ENCODE results near the gene CAPN9.

The CAPN9 gene

GRCh38 chr1:230819976-230820375 lies 72.8 kb downstream of the CAPN9 start:
- no peak for TF ChIP-seq ZFX (IDR thresholded peaks at IDR 0.05; ENCODE audit: borderline replicate concordance)
- TF ChIP-seq, protein P1, sequence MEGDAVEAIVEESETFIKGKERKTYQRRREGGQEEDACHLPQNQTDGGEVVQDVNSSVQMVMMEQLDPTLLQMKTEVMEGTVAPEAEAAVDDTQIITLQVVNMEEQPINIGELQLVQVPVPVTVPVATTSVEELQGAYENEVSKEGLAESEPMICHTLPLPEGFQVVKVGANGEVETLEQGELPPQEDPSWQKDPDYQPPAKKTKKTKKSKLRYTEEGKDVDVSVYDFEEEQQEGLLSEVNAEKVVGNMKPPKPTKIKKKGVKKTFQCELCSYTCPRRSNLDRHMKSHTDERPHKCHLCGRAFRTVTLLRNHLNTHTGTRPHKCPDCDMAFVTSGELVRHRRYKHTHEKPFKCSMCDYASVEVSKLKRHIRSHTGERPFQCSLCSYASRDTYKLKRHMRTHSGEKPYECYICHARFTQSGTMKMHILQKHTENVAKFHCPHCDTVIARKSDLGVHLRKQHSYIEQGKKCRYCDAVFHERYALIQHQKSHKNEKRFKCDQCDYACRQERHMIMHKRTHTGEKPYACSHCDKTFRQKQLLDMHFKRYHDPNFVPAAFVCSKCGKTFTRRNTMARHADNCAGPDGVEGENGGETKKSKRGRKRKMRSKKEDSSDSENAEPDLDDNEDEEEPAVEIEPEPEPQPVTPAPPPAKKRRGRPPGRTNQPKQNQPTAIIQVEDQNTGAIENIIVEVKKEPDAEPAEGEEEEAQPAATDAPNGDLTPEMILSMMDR (IDR thresholded peaks at IDR 0.05): no peak
- no peak overlapping the region for H3K27ac ChIP-seq

- TF ChIP-seq, protein P1 (IDR thresholded peaks at IDR 0.05): no peak
- TF ChIP-seq ZFX (IDR thresholded peaks at IDR 0.05; ENCODE audit: borderline replicate concordance): no peak
- H3K27ac ChIP-seq: no peak overlapping the region
These were observed 73.4 kb downstream of the CAPN9 start for GRCh38 chr1:230820568-230820967.

DNA sequence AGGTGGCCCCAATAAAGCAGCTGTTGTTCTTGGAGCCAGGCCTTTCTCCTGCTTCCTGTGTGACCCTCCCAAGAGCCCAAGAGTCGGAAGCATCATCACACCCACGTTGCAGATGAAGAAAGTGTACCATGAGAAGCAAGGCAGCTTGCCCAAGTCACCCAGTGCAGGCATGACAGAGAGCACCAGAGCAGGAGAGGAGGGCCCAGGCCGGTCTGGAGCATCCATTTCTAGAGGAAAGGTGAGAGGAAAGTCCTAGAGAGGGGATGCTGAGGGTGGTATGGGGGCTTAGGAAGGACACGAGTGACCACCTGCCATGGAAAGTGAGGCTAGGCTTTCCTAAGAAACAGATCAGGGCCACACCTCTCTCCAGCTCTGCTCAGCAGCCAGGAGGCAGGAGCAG lies 74.2 kb downstream of the CAPN9 start:
- TF ChIP-seq, protein P1 (IDR thresholded peaks at IDR 0.05): no peak
- H3K27ac ChIP-seq: no peak overlapping the region

DNA sequence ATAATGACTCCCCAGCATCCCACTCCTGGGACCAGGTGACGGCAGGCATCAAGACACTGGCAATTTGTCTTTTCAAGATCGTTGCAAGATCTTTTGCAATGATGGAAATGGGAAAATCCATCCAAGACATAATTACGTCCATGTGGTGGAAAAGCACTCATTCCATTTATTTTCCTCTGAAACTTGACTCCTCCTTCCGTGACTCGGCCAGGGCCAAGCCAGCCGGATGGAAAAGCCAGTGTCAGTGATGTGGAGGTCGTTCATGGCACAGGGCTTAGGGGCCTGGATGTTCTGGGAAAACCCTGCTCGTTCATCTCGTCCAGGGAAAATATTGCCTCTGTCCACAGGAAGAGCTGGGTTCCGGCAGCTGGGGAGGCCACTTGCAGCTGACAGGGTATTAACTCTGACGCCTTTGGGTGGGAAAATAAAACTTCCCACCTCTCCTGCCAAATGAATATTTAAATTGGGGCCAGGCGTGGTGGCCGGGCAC lies 74.9 kb downstream of the CAPN9 start:
- no peak overlapping the region for H3K27ac ChIP-seq
- TF ChIP-seq, protein P1 (IDR thresholded peaks at IDR 0.05): no peak
- no peak for TF ChIP-seq ZFX (IDR thresholded peaks at IDR 0.05; ENCODE audit: borderline replicate concordance)

DNA sequence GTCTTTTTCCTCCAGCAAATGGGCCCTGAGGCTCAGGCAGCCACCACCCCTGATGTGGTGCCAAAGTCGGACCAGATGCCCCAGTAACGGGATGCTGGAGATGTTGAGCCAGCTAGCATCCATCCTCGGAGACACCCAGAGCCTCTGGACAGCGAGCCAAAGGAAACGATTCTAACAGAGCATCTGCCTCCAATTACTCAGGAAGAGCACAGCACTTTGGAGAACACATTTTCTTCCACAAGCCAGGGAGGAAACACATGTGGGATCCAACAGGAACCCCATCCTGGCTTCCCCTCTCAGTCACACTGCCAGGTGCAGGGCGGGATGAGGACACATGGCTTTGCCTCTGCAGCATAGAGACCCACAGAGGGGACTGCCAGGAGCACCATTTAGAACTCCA lies 76.2 kb downstream of the CAPN9 start:
- TF ChIP-seq, protein P1 (IDR thresholded peaks at IDR 0.05): no peak
- no peak for TF ChIP-seq ZFX (IDR thresholded peaks at IDR 0.05; ENCODE audit: borderline replicate concordance)
- H3K27ac ChIP-seq: no peak overlapping the region

- H3K27ac ChIP-seq: peak overlapping the region; percentile 59
- TF ChIP-seq ZFX (IDR thresholded peaks at IDR 0.05; ENCODE audit: borderline replicate concordance): no peak
- TF ChIP-seq, protein P1 (IDR thresholded peaks at IDR 0.05): no peak
These were observed 76.8 kb downstream of the CAPN9 start for GRCh38 chr1:230823931-230824381.

GRCh38 chr1:230824551-230824918 lies 77.3 kb downstream of the CAPN9 start:
- TF ChIP-seq, protein P1 (IDR thresholded peaks at IDR 0.05): no peak
- no peak for TF ChIP-seq ZFX (IDR thresholded peaks at IDR 0.05; ENCODE audit: borderline replicate concordance)
- H3K27ac ChIP-seq: peak overlapping the region; percentile 59

Data from 22Rv1 (cell line).